ENCODE measurements around the gene EIF2A.
"Not testable (repeated sequence)": the region's sequence is repeated elsewhere in the genome, so short reads cannot be mapped to it uniquely, and the experiment has no call there.

GRCh38 chr3:150622955-150623354, 76.4 kb downstream of the EIF2A start:
- TF ChIP-seq, protein P1, sequence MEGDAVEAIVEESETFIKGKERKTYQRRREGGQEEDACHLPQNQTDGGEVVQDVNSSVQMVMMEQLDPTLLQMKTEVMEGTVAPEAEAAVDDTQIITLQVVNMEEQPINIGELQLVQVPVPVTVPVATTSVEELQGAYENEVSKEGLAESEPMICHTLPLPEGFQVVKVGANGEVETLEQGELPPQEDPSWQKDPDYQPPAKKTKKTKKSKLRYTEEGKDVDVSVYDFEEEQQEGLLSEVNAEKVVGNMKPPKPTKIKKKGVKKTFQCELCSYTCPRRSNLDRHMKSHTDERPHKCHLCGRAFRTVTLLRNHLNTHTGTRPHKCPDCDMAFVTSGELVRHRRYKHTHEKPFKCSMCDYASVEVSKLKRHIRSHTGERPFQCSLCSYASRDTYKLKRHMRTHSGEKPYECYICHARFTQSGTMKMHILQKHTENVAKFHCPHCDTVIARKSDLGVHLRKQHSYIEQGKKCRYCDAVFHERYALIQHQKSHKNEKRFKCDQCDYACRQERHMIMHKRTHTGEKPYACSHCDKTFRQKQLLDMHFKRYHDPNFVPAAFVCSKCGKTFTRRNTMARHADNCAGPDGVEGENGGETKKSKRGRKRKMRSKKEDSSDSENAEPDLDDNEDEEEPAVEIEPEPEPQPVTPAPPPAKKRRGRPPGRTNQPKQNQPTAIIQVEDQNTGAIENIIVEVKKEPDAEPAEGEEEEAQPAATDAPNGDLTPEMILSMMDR (IDR thresholded peaks at IDR 0.05) = not testable (repeated sequence)
- TF ChIP-seq POLR2AphosphoS5, POLR2A (IDR thresholded peaks at IDR 0.05): not testable (repeated sequence)
